ENCODE results near the gene ITIH4.

GRCh38 chr3:52839268-52839575, 8.8 kb upstream of the ITIH4 start:
- no peak for TF ChIP-seq CTCF (conservative IDR thresholded peaks at IDR 0.05; ENCODE audit: low read depth, low read length)
- no peak for TF ChIP-seq EZH2phosphoT487 (IDR thresholded peaks at IDR 0.05; ENCODE audit: borderline replicate concordance, low read length)

Measured in PC-3 (cell line).